Breast epithelium (tissue), 3 donors: Measurements from ENCODE around the gene GPAM.

ENCODE experiments used
- POLR2AphosphoS5 ChIP-seq, 3 donors: sonication (generic); formaldehyde crosslinking; IDR thresholded peaks; one replicate each; pipeline ENCODE4 v1.6.1; 2017; ENCODE audit warnings: antibody characterized with exemption in 3 of 3
- TF ChIP-seq, protein P1 (sequence below), 3 donors: fragments of 450-650 bp; IDR thresholded peaks; one replicate each; pipeline ENCODE4 v1.5.1; 2016 to 2017; ENCODE audit warnings: antibody characterized with exemption in 3 of 3, mild to moderate bottlenecking in 3 of 3, moderate library complexity in 3 of 3

GRCh38 chr10:112177247-112177646 lies 6.3 kb downstream of the GPAM start:
- TF ChIP-seq, protein P1, sequence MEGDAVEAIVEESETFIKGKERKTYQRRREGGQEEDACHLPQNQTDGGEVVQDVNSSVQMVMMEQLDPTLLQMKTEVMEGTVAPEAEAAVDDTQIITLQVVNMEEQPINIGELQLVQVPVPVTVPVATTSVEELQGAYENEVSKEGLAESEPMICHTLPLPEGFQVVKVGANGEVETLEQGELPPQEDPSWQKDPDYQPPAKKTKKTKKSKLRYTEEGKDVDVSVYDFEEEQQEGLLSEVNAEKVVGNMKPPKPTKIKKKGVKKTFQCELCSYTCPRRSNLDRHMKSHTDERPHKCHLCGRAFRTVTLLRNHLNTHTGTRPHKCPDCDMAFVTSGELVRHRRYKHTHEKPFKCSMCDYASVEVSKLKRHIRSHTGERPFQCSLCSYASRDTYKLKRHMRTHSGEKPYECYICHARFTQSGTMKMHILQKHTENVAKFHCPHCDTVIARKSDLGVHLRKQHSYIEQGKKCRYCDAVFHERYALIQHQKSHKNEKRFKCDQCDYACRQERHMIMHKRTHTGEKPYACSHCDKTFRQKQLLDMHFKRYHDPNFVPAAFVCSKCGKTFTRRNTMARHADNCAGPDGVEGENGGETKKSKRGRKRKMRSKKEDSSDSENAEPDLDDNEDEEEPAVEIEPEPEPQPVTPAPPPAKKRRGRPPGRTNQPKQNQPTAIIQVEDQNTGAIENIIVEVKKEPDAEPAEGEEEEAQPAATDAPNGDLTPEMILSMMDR (IDR thresholded peaks at IDR 0.05) = no peak
- TF ChIP-seq POLR2AphosphoS5 (IDR thresholded peaks at IDR 0.05) = no peak
